HG03025 (cell line): ENCODE data around the gene KASH5.
"Not testable (repeated sequence)": the region's sequence is repeated elsewhere in the genome, so short reads cannot be mapped to it uniquely, and the experiment has no call there.

Source experiments
- ATAC-seq: cut with Tn5 transposase; IDR thresholded peaks from one replicate; pipeline ENCODE4 v1.9.1; 2021; ENCODE audit warnings: mild to moderate bottlenecking, moderate library complexity; ENCODE audit not compliant: unreplicated experiment, low FRiP score

The KASH5 gene

GRCh38 chr19:49361438-49362047, 26.5 kb upstream of the KASH5 start:
- ATAC-seq: no peak

GRCh38 chr19:49362048-49362928, 25.8 kb upstream of the KASH5 start, which contains the start of gene TEAD2:
Gene TEAD2 (minus strand): TSS chr19:49362416. CDS start chr19:49360075, 2,341 bp downstream.
- ATAC-seq: no peak

GRCh38 chr19:49362929-49363267, 25.2 kb upstream of the KASH5 start:
- ATAC-seq: no peak

GRCh38 chr19:49363268-49364082, 24.6 kb upstream of the KASH5 start, which contains the start of gene DKKL1:
Gene DKKL1 (plus strand): TSS chr19:49363877. CDS start chr19:49363999, 122 bp downstream.
- no peak for ATAC-seq

- no peak for ATAC-seq
These were observed 23.8 kb upstream of the KASH5 start for GRCh38 chr19:49364083-49364737.

GRCh38 chr19:49366110-49366509, 21.9 kb upstream of the KASH5 start:
- ATAC-seq: no peak

- no peak for ATAC-seq
These were observed 19.2 kb upstream of the KASH5 start for GRCh38 chr19:49368711-49369358.

GRCh38 chr19:49371184-49371583, 16.9 kb upstream of the KASH5 start:
- ATAC-seq: no peak

GRCh38 chr19:49373174-49373573, 14.9 kb upstream of the KASH5 start:
- not testable (repeated sequence) for ATAC-seq

GRCh38 chr19:49374665-49375434, 13.2 kb upstream of the KASH5 start:
- ATAC-seq: no peak

GRCh38 chr19:49378512-49378911, 9.5 kb upstream of the KASH5 start:
- ATAC-seq: no peak

- no peak for ATAC-seq
These were observed 7.7 kb upstream of the KASH5 start for GRCh38 chr19:49380391-49380790.

GRCh38 chr19:49382639-49383038, 5.4 kb upstream of the KASH5 start:
- no peak for ATAC-seq

GRCh38 chr19:49383599-49383998, 4.5 kb upstream of the KASH5 start:
- no peak for ATAC-seq

GRCh38 chr19:49389406-49389805, 1.4 kb downstream of the KASH5 start:
- ATAC-seq: no peak

- no peak for ATAC-seq
These were observed 2.3 kb downstream of the KASH5 start for GRCh38 chr19:49390131-49390928.

- no peak for ATAC-seq
These were observed 2.9 kb downstream of the KASH5 start for GRCh38 chr19:49390929-49391359.
